ENCODE results near the gene NSUN4.
A peak's percentile ranks its signal among the peaks of the same experiment; 100 is the strongest.

The NSUN4 gene

GRCh38 chr1:46368791-46369190, 28.2 kb downstream of the NSUN4 start:
- DNase-seq = no peak

GRCh38 chr1:46369542-46370213, 29.1 kb downstream of the NSUN4 start:
- no peak for DNase-seq

- no peak for DNase-seq
These were observed 29.6 kb downstream of the NSUN4 start for GRCh38 chr1:46370214-46370633.

- DNase-seq = no peak
These were observed 31.8 kb downstream of the NSUN4 start for GRCh38 chr1:46372431-46372830.

- DNase-seq = no peak
These were observed 39.4 kb downstream of the NSUN4 start for GRCh38 chr1:46379996-46380395.

- no peak for DNase-seq
These were observed 39.9 kb downstream of the NSUN4 start for GRCh38 chr1:46380508-46380907.

DNA sequence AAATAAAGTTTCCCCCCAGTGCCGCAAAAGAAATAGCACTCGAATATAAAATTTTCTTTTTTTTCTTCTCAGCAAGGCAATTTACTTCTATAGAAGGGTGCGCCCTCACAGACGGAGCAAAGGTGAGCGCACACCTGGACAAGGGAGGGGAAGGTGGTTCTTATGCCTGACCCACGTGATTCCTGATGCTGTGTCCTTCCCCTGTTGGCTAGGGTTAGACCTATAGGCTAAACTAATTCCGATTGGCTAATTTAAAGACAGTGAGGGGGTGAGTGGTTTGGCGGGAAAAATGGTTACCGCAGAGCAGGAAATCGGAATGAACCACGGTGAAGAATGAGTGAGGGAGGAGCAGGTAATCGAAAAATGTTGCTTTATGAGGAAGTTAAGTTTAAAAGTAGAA, 52.9 kb downstream of the NSUN4 start:
- no peak for DNase-seq

- peak; percentile 10 for DNase-seq
These were observed 53.7 kb downstream of the NSUN4 start, which contains the start of gene FAAH for GRCh38 chr1:46394108-46394871. TSS of gene FAAH (plus strand) at chr1:46394317. CDS start at chr1:46394349, 32 bp downstream.

DNA sequence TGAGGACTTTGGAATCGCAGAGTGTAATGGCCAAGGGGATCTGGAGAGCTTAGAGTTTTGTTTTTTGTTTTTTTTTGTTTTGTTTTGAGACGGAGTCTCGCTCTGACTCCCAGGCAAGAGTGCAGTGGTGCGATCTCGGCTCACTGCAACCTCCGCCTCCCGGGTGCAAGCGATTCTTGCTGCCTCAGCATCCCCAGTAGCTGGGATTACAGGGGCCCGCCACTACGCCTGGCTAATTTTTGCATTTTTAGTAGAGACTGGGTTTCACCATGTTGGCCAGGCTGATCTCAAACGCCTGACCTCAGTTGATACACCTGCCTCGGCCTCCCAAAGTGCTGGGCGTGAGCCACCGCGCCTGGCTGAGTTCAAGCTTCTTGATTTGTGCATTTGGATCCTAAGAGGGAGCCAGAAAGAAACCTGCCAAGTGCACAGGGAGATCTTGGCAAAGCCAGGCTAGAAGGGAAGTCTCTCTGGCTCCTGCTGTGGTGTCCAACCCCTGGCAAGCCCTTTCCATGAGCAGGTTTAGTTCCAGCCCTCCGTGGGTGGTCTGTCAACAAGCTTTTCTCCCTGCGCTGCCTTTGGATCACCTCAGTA, 54.4 kb downstream of the NSUN4 start:
- DNase-seq = no peak

DNA sequence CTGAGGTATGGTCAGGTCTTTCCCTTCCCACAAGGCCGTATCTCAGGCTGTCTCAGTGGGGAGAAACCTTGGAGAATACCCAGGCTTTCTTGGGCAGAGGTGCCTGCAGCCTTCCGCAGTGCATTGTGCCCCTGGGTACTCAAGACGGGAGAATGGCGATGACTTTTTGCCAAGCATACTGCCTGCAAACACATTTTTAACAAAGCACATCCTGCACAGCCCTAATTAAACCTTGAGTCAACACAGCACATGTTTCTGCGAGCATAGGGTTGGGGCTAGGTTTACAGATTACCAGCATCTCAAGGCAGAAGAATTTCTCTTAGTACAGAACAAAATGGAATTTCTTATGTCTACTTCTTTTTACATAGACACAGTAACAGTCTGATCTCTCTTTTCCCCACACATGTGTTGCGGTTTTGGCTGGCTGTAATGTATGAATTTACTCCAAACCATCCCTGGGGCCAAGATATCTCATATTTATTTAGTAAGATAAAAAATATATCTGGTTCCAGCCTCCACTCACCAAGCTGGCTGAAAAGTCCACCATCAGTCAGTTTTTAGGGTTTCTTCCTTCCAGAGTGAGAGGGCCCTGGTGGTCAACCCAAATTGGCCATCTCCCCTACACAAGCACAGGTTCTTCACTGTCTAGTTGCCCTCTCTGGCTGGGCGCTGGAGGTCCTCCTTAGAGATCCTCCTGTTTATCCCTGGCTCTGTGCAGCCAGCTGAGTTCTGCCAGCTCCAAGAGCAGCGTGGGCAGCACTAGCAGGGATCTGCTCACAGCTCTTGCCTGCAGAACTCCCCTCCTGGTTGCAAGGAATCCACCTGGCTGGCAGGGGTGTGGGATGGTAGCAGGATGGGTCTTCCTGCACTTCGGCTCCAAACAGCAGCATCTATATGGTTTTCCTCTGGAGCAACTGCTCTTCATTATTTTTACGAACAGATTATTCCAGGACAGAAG, 56.1 kb downstream of the NSUN4 start:
- no peak for DNase-seq

GRCh38 chr1:46399307-46399706, 58.7 kb downstream of the NSUN4 start:
- DNase-seq = no peak

GRCh38 chr1:46400421-46400820, 59.8 kb downstream of the NSUN4 start:
- no peak for DNase-seq

GRCh38 chr1:46401154-46401913, 60.7 kb downstream of the NSUN4 start:
- no peak for DNase-seq

DNA sequence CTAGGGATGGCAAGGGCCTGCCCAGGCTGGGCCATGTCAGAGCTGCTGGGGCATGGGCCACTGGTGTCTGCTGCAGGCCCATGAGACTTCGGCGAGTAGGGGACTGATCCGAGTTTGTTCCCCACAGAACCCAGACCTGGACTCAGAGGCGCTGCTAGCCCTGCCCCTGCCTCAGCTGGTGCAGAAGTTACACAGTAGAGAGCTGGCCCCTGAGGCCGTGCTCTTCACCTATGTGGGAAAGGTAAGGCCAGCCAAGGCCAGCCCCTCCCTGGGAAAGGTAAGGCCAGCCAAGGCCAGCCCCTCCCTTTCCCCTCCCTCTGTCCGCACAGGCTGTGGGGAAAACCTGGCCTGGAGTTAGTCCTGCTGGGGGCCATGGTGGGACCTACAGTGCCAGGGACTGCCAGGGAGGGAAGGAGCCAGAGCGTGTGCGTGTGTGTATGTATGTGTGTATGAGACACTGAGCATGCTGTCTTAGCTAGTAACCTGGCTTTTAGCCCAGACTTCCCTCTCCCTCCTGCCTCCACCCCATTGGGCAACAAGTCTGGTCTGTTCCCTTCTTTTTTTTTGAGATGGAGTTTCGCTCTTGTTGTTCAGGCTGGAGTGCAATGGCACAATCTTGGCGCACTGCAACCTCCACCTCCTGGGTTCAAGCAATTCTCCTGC, 61.5 kb downstream of the NSUN4 start:
- DNase-seq = peak; percentile 77

DNA sequence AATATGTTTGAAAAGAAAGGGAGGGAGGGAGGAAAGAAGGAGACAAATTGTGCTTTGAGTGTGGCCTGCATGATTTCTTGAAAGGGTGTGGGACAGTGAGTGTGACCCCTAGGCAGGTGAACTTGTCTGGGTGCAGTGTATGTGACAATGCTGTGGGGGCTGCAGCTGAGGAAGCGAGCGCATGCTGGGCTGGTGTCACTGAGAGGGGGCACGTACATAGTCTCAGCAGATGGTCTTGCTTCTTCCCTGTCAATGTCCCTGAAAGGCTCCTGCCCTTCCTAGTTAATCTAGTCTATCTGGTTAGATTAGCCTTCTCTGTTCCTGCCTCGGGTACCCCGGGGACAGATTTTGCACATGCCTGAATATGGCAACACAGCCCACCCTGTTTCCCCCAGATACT, 63.3 kb downstream of the NSUN4 start:
- no peak for DNase-seq

DNA sequence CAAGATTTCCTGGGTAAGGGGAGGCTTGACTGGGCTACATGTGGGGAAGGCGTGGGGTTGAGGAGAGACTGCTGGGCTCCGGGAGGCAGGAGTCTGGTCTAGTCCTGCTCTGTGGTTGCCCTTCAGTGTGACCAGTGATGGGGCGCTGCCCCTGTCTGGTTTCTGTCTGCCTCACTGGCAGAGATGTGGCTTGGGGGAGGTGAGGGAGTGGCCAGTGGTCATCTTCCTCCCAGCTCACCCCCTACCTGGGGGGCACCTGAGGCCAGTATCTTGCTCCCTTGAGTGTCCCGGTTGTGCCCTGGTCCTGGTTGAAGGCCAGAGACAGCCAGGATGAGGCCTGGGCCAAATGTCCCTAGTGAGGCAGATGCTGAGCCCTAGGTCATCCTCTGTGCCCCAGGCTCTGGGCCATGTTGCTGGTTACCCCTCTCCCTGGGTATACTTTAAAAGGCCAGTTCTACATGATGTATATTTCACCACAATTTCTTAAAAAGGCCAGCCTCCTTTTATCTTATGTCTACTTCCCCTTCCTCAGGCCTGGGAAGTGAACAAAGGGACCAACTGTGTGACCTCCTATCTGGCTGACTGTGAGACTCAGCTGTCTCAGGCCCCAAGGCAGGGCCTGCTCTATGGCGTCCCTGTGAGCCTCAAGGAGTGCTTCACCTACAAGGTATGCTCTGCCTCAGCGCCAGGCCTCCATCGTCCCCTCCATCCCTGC, 64.0 kb downstream of the NSUN4 start:
- no peak for DNase-seq

DNA sequence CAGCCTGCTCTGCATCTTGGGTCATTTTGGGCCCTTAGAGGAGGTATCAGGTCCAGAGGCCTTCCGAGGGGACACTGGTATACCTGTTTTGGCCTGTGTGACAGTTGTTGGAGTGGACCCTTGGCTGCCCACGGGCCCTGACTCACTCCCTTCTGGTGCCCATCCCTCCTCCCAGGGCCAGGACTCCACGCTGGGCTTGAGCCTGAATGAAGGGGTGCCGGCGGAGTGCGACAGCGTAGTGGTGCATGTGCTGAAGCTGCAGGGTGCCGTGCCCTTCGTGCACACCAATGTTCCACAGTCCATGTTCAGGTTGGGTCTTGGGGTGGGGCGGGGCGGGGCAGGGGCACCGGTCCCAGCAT, 64.6 kb downstream of the NSUN4 start:
- DNase-seq = no peak

DNA sequence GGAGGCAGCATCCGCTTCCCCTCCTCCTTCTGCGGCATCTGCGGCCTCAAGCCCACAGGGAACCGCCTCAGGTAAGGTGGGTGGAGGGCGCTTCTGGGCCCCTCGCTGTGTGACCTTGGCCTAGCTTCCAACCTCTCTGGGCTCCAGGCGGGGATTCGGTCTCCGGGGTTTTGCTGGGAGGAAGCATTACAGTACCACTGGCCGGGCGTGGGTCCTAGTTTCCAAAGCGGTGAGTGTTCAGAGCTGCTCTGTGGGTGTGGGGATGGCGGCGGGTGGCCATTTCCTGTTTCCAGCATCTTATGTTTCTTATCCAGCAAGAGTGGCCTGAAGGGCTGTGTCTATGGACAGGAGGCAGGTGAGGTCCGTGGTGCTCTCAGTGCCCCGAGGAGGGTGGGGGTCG, 65.1 kb downstream of the NSUN4 start:
- DNase-seq = no peak

DNA sequence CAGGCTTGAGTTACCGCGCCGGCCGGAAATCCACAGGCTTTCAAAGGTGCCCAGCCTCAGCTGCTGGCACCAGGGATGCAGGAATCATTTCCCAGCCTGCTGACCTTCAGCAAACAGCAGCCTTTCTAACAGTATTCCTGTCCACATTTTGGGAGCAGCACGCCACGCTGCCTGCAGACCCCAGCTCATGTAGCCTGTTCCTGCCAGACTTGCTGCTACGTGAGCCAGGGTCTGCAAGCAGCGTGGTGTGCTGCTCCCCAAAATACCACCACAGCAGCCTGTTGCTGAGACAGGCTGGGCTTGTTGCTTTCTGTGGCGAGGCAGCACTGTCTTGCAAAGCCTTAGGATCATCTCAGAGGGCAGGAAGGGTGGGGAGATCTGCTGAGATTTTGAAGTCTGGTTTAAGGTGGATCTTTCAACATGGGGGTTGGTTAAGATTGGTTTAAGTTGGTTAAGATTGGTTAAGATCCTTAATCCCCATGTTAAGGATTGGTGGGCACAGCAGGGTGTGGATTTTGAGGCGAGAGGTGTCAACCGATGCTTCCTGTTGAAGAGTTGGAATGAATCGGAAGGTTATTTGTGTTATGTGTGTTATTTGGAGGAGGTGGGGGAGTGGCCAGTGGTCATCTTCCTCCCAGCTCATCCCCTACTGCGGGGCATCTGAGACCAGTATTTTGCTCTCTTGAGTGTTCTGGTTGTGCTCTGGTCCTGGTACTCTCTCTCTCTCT, 66.4 kb downstream of the NSUN4 start:
- no peak for DNase-seq

DNA sequence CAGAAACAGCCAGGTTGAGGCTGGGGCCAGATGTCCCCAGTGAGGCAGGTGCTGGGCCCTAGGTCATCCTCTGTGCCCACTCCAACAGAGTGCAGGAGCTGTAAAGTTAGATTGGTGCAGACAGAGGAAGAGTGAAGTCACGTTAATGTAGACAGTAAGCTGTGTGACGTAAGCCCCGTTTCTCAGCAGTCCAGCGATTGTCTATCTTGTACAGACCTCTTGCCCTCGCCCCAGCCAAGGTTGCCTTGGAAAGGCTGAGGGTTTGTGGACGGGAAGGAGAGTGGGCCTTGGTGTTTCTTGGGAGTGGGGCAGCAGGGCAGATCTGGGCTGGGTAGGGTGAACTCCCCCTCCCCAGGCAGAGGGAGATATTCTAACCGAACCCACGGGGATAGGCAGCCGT, 67.0 kb downstream of the NSUN4 start:
- DNase-seq = no peak

Measured in NCI-H2171 (cell line).